ENCODE results near the gene WDR49.

Gene WDR49

DNA sequence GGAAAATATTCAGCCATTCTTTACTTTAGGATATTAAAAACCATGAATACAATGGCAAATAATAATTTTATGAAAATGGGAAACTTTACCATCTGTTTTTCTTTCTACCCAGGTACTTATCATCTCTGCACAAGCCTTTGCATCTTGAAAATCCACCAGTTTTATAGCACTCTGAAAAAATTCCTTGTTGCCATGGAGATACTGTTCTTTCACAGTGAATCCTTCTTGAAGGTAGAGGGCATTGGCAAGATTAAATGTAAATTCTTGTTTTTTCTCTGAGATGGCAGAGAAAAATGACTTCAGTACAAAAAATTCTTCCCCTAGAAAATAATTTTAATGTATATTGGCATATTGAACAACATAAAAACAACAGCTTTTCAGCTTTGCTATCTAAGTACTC is 186.8 kb downstream of the WDR49 start:
- no peak for DNase-seq (ENCODE audit: low read depth)
- H3K4me3 ChIP-seq (ENCODE audit: low read length), result no peak overlapping the region
- TF ChIP-seq, protein P1, sequence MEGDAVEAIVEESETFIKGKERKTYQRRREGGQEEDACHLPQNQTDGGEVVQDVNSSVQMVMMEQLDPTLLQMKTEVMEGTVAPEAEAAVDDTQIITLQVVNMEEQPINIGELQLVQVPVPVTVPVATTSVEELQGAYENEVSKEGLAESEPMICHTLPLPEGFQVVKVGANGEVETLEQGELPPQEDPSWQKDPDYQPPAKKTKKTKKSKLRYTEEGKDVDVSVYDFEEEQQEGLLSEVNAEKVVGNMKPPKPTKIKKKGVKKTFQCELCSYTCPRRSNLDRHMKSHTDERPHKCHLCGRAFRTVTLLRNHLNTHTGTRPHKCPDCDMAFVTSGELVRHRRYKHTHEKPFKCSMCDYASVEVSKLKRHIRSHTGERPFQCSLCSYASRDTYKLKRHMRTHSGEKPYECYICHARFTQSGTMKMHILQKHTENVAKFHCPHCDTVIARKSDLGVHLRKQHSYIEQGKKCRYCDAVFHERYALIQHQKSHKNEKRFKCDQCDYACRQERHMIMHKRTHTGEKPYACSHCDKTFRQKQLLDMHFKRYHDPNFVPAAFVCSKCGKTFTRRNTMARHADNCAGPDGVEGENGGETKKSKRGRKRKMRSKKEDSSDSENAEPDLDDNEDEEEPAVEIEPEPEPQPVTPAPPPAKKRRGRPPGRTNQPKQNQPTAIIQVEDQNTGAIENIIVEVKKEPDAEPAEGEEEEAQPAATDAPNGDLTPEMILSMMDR (IDR thresholded peaks at IDR 0.05; ENCODE audit: insufficient read depth, low read depth, low read length, missing control alignments), result no peak

DNA sequence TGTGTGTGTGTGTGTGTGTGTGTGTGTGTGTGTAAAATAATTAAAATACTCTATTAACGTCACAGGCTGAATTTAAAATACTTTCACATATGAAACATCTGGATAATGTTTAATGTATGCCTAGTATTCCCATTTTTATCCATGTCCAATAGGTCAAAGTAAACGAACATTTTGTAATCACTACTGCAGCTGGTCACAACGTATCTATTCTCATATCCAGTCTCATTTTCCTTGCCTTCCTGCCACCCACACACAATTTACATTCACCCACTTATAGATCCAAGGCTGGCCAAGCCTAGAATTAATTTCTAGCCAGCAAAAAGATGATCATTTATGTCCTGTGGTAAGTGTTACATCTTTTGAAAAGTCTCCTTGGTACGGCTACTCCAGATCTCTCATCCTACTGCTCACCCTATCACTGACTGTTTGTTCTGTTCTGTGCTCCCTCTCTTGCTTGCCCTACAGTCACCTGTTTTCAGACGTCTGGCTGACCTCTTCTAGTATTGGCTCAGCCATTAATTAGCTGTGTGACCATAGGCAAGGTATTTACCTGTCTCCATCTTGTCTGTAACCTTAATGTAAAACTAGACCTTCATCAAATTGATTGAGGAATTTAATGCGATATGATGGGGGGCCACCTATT is 197.5 kb downstream of the WDR49 start:
- TF ChIP-seq, protein P1 (IDR thresholded peaks at IDR 0.05; ENCODE audit: insufficient read depth, low read depth, low read length, missing control alignments), result no peak
- no peak overlapping the region for H3K4me3 ChIP-seq (ENCODE audit: low read length)
- DNase-seq (ENCODE audit: low read depth), result no peak

DNA sequence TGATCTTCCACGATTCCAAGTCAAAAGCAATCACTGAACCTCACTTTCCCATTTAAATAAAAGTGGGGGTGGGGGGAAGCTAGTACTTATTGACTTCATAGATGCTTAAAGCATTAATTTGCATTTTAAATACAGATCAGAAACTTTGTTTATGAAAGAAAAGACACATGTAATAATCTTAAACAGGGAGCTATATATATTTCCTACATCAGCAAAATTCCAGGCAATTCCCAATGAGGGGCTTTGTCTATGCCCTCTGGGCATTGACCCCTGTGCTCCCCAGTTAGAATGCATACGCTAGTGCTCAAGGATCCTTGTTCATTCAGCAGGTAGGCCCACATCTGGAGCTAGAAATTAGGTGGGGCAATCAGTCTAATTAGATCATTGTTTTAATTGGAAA is 199.9 kb downstream of the WDR49 start:
- no peak for DNase-seq (ENCODE audit: low read depth)
- TF ChIP-seq, protein P1 (IDR thresholded peaks at IDR 0.05; ENCODE audit: insufficient read depth, low read depth, low read length, missing control alignments), result no peak
- no peak overlapping the region for H3K4me3 ChIP-seq (ENCODE audit: low read length)

DNA sequence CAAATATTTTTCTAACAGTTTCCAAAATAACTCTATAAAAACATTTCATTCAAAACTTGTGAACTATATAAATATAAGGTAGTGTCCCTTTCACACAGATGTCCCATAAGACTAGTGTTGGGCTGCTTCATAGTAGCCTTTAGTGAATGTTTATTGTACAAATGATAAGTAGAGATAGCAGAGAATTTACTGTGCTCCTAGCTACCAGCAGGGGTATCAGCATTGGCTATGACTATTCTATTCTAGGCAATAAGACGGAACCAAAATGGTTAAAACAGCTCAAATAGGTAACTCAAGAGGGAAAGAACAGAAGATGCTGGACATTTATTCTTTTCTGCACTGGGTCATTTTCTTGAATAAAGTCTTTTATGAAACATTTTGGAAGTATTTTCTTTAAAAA is 202.5 kb downstream of the WDR49 start:
- TF ChIP-seq, protein P1 (IDR thresholded peaks at IDR 0.05; ENCODE audit: insufficient read depth, low read depth, low read length, missing control alignments), result no peak
- no peak overlapping the region for H3K4me3 ChIP-seq (ENCODE audit: low read length)
- DNase-seq (ENCODE audit: low read depth), result no peak

DNA sequence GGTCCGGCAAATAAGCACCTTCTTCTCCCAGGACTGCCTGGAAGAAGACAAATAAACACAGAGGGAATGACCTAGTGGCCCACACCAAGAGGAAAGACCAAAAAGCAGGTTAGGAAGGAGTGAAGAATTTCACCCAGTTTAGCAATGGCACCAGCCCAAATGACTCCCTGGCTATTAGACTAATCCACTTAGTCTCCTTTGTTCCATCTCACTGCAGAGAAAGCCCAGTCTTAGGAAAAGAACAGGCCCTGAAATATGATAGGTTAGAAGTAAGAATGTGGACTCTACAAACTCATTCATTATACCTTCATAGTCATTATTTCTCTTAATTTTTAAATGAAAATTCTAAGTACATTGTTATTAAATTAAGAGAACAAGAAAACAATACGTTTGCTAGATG is 203.1 kb downstream of the WDR49 start:
- H3K4me3 ChIP-seq (ENCODE audit: low read length), result no peak overlapping the region
- no peak for DNase-seq (ENCODE audit: low read depth)
- TF ChIP-seq, protein P1 (IDR thresholded peaks at IDR 0.05; ENCODE audit: insufficient read depth, low read depth, low read length, missing control alignments), result no peak

DNA sequence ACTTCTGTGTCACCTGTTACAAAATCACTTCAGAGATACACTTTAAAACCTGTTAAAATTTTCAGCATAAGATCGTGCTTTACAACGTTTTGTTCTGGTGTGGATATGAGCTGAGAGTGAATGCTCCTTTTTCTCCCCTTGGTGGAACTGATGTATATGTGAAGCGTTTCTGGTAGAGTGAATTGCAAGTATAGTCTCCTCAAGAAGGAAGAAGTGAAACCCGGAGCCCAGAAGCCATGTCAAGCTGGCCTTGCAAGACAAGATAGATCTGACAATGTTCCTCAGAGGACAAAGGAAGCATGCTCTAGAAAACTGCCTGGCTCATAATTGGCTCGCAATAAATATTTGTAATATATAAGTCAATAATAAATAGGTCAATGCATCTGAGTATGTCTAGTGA is 203.5 kb downstream of the WDR49 start:
- H3K4me3 ChIP-seq (ENCODE audit: low read length), result no peak overlapping the region
- TF ChIP-seq, protein P1 (IDR thresholded peaks at IDR 0.05; ENCODE audit: insufficient read depth, low read depth, low read length, missing control alignments), result no peak
- no peak for DNase-seq (ENCODE audit: low read depth)

DNA sequence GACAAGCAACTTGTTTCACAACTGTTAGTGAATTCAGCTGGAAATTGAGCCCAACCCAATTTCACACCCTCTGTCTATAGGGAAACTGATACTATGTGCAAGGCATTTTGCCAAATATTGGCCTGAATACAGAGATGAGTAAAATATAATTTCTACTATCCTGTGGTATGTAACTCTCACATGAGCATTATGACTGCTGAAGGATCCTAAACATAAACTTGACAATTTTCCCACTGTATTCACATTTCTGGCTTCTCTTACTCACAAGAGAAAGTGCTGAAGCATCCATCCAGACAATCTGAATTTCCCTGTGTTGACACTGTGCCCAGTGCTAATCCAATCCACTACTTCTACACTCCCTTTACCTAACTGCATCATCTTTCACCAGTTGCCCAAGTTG is 208.3 kb downstream of the WDR49 start:
- H3K4me3 ChIP-seq (ENCODE audit: low read length), result no peak overlapping the region
- TF ChIP-seq, protein P1 (IDR thresholded peaks at IDR 0.05; ENCODE audit: insufficient read depth, low read depth, low read length, missing control alignments), result no peak
- no peak for DNase-seq (ENCODE audit: low read depth)

Measured in epithelial cell of esophagus (primary cell).